Anterior cingulate cortex (tissue), 58 donors: ENCODE results near the gene BCR.

Experiments used
- DNase-seq, 58 donors: peaks; one replicate each; lab custom pipeline; 2025; lab: John Stamatoyannopoulos, UW

BCR gene

DNA sequence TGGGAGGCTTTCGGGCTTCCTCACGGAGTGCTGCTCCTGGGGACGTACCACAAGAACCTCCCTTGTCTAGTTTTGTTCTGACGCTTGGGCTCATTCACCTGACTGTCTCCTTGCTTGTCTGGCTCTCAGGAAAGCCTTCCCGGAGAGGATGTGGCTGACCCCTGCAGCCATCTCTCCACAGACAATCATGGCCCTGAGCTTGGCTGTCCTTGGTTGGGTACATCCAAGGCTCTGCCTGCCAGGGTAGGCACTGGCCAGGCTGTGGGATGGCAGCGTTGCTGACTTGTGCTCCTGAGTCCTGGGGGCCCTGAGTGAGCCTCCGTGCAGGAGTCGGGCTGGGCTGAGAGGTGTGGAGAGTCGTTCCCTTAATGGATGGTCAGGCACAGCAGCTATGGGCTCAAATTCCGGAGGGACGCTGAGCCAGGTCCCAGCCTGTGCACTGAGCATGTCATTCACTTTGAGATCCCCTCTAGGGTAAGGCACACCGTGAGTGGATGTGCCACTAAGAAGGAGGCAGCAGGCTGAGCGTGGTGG is 32.8 kb downstream of the BCR start:
- no peak for DNase-seq

DNA sequence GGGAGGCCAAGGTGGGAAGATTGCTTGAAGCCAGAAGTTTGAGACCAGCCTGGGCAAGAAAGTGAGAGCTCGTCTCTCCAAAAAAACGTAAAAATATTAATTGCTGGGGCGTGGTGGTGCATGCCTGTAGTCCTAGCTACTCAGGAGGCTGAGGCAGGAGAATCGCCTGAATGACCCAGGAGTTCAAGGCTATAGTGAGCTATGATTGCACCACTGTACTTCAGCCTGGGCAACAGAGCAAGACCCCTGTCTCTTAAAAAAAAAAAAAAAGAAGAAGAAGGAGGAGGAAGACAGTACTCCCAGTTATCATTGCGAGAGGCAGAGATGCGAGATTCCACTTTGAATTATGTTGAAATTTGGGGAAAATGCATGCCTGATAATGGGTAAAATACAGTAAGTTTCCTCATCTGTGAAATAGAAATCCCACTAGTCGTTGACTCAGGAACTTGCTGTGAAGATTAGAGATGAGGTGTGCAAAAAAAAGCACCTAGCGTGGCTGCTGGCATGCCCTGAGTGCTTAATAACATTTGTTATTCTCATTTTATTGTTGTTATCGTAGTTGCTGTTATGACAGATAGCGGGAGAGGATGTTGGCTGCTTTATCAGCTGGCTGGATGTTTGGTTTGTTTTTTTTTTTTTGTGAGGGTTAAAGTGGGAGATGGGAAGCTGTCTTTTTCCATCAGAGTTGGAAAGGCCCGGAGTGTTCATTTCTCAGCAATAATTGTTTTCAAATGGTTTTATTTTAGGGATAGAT is 33.4 kb downstream of the BCR start:
- DNase-seq: no peak

DNA sequence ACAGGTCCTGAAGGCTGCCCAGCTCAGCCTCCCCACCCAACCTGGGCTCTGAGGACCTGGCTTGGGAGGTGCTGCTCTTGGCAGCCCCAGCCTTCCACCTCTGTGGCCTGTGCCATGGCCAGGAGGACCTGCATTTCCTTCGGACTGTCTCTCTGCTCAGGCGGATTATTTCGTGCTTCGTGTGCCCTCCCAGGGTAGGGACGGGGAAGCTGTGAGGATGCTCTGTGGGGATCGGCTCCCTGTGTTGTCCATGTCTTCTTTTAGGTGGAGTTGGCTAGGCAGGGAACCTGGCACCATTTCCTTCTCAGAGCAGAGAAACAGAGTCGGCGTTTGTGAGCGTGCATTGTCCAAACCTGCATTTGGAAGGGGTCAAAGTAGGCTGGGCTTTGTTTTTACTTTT is 34.1 kb downstream of the BCR start:
- DNase-seq: no peak

DNA sequence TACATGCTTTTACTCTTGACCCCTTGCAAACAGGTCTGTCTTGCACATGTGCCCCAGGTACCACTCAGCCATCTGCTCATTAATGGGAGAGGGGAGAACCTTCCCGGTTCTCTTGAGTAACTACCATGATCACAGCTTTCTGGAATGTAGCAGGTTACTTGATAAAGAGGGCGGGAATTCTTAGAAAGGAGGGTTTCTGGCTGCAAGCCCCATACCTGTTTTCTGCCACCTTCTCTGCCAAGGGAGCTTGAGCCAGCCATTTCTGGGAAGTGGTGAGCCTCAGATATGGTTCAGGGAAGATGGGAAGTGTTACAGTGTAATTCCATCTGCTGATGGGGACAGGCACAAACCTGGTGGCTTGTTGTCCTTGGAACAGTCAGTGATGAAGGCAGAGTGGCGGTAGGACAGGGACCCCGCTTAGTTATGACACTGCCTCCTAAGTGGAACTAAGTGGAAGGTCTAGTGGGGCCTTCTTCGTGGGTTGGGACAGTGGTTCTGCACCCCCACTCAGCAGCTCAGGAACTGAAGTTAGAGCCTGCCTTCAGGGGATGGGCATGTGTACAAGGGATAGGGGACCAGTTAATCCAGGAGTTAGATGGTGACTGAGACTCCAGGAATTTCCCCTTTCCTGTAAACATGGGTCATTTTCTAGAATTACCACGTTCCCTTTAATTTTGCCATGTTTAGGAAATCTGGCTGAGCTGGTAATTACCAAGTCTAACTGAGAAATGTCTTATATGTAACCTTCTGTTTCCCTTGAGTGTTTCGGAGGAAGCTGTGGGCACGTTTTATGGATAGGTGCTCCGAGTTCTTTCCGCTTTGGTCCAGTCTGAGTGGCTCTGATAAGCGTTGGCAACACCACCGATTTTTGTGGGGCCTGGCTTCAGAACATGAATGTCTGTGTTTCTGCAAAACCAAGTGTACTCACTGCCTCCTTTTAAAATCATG is 35.3 kb downstream of the BCR start:
- no peak for DNase-seq

DNA sequence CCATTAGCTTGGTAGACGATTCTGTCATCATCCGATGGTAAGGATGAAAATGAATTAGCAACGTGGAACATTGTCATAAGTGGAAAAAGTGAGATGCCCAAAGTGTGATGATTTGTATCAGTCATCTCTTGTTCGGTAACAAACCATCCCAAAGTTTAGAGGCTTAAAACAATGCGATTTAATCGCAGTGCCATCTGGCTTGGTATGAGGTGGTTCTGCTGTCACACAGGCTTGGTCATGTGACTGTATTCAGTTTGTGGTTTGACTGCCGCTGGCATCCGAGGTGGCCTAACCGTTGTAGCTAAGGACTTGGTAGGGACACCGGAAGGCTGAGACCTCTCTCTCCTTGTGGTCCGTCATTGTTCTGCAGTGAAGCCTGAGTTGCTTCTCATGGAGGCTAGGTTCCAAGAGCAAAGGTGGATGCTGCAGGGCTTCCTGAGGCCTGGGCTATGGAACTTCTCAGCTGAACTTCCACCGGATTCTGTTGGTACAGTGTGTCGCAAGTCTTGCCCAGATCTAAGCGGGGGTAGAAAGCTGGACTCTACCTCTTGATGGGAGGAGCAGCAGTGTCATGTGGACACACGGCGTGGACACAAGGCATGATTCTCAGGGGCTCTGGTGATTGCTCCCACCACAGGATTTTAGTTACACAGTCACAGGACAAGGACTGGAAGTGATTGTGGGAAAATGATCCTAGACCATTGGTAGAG is 36.3 kb downstream of the BCR start:
- DNase-seq: no peak

DNA sequence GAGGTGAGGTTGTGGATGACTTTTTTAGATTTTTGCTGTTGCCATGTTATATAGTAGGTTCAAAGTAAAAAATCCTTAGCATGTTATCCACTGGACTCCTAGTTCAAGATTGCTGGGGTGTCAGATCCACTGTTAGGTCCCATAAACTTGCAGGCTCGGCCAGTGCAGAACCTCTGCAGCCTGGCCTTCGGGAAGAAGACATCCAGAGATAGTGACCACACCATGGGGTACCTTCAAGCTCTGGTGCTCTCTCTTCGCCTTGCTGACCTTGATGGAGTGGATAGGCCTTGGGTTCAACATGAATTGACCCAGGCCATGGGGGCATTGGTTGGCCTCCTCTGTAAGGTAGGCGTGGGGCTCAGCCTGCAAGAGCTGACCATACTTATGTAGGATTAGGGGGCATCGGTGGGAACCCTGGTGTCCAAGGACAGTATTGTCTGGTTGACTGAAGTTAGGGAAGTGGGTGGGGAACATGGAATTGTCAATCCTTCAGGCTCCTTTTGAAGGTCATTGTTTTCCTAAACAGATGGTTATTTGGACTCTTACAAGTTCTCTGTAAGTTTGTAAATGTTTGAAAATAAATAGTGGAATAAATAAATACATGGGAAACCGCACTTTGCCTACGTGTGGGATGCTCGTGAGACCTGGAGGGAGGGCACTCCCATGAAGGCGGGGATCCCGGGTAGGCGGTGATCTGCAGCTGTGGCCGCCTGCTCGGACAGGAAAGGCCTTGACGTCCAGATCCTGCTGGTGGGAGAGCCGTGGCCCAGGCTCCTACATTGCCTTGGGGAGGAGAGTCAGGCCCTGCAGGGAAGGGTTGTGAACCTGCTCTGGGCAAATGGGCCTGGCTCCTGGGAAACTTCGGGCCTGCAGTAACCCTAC is 37.1 kb downstream of the BCR start:
- no peak for DNase-seq

DNA sequence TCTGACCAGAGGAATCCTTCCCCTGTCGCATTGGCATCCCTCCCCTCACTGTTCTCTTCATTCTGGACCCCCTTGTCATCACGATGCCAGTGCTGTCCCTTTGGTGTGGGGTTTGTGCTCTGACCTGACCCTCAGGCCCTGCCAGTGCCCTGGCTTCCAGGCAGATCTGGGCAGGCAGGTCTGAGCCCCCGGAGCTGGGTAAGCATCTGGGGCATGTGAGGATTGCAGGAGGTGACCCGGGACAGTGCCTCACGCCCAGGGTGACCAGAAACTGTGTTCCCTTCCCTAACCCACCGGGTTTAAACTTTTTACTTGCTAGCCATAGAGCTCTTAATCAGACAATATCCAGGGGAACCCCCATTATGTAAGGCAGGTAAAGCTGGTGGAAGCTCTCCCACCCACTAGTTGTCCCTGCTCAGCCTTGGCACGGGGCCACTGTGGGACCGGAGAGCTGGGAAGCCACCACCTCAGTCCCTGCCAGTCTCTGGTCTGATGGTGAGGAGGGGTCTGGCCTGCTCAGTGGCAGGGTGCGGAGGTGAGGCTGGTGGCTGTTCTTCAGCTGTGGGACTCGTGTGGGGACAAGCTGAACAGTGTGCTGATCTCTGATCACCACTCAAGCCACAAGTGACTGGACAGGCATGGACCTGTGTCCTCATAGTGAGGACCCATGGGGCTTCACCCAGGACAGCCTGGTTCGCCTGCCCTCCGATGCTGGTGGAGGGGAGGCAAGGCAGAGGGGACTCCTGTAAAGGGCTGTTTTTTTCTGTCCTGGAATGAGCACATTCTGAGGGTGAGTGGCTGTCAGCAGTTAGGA is 38.0 kb downstream of the BCR start:
- DNase-seq: no peak

DNA sequence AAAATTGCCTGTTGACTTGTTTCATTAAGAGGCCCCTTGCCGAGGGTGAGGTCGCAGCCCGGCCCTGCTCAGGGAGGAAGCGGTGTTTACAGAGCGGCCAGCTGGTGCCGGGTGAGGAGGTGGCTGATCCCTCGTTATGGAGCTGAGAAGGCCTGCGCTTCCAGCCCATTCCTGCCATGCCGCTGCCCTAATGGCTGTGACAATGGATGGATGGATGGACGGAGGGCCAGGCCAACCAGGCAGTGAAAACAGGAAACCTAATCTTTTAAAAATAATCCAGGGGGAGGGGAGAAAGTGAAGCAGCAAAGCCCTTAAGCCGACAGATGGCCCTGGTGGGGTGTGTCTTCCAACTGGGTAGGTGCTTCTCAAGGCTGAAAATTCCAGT is 38.5 kb downstream of the BCR start:
- peak in 4 of 58 donors; percentile 3 to 23 (median 14) for DNase-seq

DNA sequence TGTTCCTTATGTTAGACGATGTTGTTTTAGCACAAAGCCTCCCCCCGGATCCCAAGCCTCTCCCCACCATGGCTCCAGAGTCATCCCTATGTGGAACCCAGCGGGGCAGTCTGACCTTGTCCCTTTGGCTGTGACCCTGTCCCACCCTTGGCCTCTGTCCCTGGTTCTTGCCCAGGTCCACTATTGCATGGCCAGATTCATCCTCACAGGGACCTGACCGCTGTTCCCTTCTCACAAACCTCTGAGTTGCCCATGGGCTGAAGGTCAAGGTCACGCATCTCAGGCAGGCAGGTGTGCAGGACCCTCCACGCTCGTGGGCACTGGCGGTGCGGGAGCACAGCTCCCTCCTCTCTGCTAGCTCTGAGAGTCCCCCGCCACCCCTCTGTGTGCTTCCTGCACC is 39.0 kb downstream of the BCR start:
- DNase-seq: no peak

DNA sequence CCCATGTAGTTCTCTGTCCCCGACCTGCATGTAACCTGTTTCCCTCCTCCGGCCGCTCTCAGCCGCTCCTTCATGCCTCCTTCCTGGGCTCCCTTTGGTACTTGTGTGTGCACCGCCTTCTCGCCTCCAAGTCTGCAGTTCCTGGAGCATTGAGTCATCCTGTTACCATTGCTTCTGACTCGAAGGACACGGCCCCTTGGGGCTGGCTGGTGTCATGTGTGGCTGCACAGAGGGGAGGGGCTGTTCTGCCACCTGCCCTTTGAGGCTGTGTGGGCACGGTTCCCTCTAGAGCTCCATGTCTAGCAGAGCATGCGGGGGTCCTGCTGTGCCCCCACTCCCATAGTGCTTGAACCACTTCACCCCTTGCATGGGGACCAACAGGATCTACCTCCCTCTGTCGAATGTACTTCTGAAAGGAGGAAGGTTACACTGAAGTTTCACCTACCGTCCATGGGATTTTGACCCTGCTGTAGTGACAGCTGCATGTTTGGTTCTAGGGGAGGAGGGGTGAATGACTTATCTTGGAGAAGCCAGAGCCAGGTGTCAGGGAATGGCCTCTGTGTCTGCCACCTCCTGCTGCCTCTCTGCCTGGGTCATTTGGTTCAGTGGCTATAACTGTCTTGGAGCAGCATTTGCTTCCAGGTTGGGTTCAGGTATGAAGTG is 39.6 kb downstream of the BCR start:
- peak in 3 of 58 donors; percentile 15 to 26 (median 19) for DNase-seq

DNA sequence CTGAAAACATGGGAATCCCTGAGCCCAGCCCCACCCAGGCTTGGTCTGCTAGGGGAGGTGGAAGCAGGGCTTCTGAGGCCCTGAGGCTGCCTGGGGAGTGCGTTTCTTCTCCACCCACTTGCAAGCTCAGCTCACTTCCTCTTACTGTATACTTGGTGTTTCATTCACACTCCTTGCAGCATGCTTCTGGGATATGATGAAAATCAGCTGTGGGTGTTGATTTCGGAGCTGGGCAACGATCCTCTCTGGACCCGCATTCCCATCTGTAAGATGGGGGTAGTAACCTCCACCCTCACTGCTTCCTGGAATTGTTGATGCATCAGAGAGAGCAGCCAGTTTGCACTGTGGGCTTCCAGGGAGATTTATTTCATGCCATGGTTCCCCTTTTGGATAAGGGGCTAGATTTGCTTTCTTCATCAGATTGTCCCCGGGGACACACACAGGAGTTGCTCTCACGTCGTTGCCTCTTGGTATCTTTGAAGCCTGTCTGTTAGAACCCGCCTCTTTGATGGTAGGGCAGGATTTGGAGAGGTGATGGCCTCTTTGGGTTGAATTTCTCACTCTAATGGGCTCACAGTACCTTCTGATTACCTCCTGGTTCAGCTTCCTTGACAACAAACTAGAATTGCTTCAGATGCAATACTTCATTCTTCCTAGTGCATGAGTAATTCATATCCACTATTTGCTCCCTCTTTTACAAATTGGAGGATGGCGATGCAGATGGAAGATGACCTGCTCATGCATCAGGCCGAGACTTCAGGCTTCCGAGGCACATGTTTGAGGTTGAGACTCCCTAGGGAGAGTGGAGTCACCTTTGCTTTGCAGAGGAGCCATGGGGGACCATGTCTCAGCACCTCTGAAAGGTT is 40.4 kb downstream of the BCR start:
- peak in 2 of 58 donors; percentile 8 to 17 for DNase-seq

DNA sequence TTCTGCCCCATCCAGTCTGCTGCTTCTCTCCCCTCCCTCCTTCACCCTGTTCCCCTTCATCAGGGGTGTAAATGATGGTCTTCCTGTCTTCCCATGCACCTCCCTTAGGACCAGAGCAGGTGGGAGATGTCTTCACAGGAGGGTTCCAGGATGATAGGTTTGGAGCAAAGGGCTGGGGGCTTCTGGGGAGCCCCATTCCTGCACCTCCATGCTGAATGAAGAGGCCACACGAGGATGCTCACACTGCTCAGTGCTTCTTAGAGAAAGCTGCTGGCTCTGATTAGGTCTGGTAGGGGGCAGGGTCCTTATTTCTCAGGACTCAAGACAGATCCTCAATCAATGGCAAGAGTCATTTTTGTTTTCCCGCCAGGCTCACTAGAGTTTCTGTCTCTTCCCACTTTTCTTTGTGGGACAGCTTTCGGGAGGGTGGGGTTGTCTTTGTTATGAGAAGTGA is 41.1 kb downstream of the BCR start:
- DNase-seq: no peak

DNA sequence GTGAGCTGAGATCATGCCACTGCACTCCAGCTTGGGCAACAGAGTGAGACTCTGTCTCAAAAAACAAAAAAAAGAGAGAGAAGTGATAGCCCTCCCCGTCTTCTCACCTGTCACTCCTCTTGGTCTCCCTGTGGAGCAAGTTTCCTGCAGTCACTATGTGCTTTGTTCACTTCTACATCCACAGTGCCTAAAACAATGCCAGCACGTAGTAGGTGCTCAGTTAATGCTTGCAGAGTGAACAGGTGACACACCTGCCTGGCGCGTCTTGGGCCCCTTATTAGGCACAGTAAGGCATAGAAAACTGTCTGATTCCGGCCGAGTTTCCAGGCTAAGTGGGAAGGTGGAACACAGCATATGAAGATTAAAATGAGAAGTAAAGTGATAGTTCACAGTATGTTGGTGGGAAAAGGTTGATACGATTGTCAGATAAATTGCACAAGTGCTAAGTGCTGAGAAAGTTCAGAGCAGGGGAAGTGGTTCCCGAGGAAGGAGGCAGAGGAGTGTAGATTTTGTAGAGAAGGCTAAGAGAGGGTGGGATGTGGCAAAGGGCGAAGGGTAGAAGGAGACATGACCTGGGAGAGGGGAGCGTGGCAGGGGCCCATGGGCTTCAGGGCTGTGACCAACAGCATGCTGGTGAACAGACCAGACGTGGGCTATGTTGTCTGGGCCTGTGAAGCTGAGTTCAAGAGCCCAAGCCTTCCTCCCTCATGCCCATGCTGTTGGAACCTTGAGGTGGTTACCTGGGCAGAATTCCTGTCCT is 41.9 kb downstream of the BCR start:
- no peak for DNase-seq

DNA sequence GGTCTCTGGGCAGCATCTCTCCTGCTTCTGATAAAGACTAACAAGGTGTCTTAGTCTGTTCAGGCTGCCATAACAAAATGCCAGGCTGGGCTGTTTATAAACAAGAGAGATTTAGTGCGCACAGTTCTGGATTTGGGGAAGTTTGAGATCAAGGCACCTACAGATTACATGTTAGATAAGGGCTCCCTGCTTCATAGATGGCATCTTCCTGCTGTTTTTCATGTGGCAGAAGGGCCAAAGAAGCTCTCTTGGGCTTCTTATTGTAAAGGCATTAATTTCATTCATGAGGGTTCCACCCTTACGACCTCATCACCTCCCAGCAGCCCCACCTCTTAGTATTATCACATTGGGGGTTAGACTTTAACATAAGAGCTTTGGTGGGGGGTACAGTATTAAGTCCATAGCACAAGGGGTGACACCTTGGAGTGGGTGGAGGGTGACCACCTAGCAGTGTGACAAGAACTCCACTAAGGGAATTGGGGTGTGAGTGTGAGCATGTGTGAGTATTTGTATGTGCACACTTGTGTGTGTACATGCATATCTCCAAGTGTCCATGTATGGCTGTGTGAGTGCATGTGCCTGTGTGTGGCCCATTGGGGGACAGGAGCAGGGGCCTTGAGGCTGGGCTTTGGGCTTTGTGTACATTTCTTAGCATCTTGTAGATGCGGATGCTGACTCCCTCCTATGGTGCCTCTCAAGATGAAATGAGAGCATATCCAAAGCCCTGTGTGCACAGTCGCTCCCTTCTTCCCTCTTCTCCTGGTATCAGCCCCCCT is 42.7 kb downstream of the BCR start:
- DNase-seq: no peak

DNA sequence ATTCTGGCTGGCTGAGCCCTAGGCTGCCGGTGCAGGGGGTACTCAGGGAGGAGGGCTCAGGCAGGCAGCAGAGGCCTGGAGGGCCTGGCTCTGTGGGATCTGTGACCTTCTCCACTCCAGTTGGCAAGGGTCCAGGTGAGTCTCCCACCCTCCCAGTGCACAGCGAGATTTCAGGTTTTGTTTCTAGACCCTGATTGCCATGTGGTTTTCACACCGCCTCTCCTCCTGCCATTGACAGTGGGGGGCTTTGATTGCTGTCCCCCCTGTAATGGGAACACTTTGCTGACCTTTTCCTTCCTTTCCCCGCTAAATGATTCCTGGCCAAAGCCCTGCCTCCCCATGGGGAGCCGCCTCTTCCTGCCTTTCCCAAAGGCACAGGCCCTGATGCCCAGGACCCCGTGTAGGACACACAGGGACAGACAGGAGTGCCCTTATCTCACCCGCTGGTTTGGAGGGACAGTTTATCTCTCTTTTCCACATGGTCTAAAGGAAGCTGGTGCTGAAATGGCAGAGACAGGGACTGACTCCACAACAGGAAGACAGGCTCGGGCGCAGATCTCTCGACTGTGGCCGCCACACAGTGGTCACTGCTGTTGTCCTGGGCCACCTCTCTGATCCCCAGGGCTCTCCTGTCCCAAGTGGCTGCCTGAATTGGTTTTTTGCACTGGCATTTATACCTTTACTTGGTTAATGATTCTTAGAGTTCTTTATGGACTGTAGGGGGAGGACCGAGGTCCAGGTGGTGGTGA is 43.4 kb downstream of the BCR start:
- DNase-seq: no peak
